SK-MEL-5 (cell line): Measurements from ENCODE around the gene CIZ1. TPM values are rescaled to one million over a fixed set of nuclear protein-coding genes. Genes with fewer than 3 reads are reported as not detected.
"Not testable (repeated sequence)": the region's sequence is repeated elsewhere in the genome, so short reads cannot be mapped to it uniquely, and the experiment has no call there.

ENCODE experiments used
- DNase-seq: peaks from one replicate; pipeline ENCODE4 v3.0.0-alpha.2; 2016; ENCODE audit warnings: low read depth, low spot score
- in situ Hi-C: cut with HindIII; loops from 2 replicates; pipeline ENCODE4 v1.10.0; 2016; ENCODE audit warnings: low sequenced_read_pairs, high pct_unique_total_duplicates, low pct_unique_long_range_greater_than_20kb
- total RNA-seq: library from RNA; depleted of rRNA; stranded (reverse); fragments of >200 nt; shearing (Covaris generic); gene quantifications from 2 replicates; pipeline ENCODE4 v1.2.3, GENCODE V29; 2014

The CIZ1 gene
- total RNA-seq, 1 experiment from 2014 or later, result 19.8 TPM

- in situ Hi-C loops, result no loop called here
- no peak for DNase-seq
Observed at GRCh38 chr9:128143525-128144238, 47.7 kb downstream of the CIZ1 start.

DNA sequence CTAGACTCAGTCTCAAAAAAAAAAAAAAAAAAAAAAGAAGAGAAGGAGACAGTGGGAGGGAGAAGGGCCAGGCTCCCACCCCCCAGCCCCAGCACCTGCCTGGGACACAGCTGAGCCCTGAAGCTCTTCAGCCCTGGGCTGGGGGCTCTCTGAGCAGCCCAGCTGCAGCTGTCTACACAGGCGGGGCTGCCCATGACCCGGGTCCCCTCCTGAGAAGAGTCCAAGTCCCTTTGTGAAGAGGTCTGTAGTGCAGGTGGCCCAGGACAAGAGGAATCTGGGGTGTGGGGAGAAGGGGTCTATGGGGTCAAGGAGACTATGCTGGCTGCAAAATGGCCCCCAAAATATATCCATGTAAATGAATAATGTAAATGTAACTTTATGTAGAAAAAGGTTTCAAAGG lies 48.8 kb downstream of the CIZ1 start:
- in situ Hi-C loops, result no loop called here
- DNase-seq, result no peak

DNA sequence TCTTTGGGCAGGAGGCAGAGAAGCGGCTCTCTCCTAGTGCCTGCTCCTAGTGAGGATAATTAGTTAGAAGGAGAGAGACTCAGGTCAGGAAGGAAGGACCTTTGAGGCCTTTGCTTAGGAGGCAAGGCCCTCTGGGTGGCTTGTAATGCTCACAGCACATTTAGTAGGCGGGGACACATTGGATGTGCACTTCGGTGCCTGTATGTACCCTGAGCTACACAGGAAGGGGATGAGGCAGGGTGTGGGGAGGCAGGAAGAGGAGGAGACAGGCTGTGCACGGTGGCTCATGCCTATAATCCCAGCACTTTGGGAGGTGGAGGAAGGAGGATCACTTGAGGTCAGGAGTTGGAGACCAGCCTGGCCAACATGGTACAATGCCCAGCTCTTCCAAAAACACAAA lies 49.3 kb downstream of the CIZ1 start:
- no peak for DNase-seq
- in situ Hi-C loops, result no loop called here

DNA sequence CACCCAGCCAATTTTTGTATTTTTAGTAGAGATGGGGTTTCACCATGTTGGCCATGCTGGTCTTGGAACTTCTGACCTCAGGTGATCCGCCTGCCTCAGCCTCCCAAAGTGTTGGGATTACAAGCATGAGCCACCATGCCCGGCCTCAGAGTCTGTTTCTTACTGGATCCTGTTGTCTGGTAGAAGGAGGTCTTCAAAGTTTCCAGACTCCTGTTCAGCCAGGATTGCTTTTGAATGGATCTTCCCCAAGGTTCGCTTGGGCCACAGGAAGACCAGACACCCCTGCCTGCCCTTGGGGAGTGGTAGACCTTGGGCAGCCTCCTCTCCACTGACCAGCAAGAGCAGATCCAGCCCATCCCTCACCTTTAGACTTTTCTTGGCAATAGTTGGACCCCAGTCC lies 49.8 kb downstream of the CIZ1 start:
- in situ Hi-C loops, result no loop called here
- no peak for DNase-seq

DNA sequence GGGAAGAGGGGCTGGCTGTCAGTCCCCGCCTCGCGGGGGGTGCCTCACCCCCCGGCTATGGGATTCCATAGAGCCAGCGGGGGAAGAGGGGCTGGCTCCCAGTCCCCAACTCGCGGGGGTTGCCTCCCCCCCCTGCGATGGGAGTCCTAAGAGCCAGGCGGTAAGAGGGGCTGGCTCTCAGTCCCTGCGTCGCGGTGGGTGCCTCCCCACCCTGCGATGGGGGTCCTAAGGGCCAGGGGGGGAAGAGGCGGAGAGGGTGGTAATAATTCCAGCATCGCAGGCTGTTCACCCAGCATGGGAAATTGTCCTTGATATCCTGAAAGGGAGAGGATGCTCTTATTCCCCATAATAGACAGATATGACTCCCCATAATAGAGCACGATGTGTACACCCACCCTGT lies 51.8 kb downstream of the CIZ1 start:
- DNase-seq, result no peak
- in situ Hi-C loops, result no loop called here

DNA sequence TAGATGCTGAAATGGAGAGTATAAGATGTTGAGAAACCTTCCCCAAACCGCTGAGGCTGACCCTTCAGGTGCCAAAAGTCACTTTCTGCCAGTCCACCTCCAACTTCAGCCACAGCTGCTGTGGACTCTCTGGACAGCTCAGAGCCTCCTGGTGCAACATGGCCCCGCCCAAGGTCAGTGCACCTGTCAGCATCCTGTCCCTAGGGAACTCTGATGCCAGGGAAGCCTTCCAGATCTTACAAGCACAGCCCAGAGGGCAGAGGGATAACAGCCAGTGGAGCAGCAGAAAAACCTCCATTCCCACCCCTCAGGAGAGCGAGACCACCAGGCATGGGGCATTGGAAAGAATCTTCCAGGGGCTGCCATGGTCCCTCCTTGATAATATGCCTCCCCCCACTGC lies 53.4 kb downstream of the CIZ1 start:
- in situ Hi-C loops, result no loop called here
- no peak for DNase-seq

- in situ Hi-C loops, result no loop called here
- DNase-seq, result no peak
Observed at GRCh38 chr9:128136816-128137793, 54.3 kb downstream of the CIZ1 start.

DNA sequence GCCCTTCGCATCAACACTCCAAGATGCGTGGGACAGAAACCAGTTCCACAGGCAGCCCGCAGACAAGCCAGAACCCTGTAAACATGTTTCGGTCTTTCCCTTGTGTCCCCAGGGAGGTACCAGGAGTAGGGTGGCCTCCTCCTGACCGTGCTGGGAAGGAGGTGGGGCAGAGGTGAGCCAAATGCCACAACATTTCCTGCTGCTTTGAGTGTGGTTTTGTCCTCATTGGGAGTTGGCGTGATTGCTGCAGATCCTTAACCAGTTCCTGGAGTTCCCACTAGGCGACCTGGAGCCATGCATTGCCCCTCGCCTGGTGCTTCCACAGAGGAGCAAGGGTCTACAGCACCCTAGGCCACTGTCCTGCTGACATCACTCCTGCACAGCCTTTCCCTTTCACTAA lies 55.8 kb downstream of the CIZ1 start:
- in situ Hi-C loops, DNase-seq: not testable (repeated sequence)

DNA sequence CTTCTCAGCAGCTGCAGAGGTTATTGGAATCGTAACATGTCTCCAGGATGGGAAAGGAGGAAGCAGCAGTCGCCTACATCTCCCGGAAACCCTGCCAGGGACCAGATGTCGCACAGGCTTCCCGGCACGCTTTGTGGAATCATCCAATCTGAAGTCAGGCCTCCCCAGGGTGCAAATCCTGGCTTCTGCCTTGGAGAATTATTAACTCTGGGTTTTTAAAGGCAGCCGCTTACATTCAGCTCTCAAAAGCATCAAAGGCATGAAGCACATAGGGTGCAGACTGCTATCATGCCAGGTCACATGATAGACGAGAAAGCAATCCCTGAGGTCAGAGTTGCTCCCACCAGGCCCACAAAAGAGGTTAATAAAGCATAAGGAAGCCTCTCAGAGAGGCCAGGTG lies 59.2 kb downstream of the CIZ1 start:
- in situ Hi-C loops, DNase-seq: not testable (repeated sequence)

DNA sequence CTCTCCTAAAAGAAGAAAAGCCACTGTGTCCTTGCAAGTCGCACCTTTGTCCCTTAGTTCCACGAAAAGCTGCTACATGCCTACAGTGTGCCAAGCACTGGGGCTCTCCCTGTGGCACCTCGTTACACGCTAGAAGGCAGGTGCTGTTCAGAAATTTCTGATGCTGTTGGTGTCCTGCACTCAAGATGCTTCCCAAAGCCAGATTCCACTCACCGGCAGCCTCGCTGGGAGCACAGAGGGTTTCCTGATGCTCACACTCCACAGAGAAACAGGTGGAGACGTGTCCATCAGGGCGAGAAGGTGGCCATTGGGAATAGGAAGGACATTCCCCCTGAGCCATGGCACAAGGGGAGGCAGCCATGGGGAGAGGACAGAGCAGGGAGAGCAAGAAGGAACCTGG lies 60.0 kb downstream of the CIZ1 start:
- DNase-seq, in situ Hi-C loops: not testable (repeated sequence)

- in situ Hi-C loops, DNase-seq: not testable (repeated sequence)
Observed at GRCh38 chr9:128130651-128131050, 60.7 kb downstream of the CIZ1 start.

DNA sequence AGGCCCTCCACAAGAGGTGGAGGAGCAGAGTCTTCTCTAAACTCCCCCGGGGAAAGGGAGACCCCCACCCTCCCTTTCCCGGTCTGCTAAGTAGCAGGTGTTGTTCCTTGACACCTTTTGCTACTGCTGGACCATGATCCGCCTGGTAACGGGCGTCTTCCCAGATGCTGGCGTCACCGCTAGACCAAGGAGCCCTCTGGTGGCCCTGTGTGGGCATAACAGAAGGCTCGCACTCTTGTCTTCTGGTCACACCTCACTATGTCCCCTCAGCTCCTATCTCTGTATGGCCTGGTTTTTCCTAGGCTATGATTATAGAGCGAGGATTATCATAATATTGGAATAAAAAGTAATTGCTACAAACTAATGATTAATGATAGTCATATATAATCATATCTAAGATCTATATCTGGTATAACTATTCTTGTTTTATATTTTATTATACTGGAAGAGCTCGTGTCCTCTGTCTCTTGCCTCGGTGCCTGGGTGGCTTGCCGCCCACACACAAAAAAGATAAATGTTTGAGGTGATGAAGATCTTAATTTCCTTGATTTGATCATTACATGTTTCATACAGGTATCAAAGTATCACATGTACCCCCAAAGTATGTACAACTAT lies 61.3 kb downstream of the CIZ1 start:
- in situ Hi-C loops, DNase-seq: not testable (repeated sequence)

- in situ Hi-C loops, result no loop called here
- DNase-seq, result no peak
Observed at GRCh38 chr9:128128836-128129590, 62.4 kb downstream of the CIZ1 start.

DNA sequence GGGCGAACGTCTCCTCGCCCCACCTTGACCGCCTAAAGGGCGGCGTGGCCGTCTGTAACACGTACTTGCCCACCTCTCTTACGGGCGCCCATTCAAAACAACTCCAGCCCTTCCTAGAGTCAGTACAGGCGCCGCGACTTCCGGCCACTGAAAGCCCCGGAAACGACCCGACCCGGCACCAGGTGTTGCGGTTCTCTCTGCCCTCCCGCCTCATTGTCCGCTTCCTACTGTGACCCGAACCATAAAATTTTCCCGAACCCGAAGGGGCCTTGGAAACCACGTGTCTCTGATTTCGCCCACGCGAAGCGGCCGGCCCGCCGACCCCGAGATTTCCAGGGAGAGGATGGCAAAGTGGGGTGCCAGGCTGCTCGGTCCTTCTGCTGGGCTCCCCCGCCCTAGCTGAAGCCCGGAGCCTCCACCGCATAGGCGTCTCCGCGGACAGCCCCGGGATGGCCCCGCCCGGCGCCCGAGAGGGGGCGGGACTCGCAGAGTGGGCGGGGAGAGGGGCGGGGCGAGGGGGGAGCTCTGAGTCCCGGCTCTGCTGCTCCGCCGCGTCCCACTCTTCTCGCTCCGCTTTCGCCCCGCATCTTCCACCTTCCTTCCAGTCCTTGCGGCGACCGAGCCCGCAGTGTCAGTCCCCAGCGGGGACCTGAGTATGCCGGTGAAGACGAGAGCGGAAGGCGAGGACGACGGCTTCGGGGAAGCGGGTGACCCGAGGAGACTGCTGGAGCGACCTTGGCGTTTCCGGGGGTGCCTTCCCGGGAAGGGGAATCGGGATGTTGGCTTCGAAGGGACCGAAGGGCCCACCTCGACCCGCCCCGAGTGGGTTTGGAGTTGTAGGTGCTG lies 63.2 kb downstream of the CIZ1 start:
- in situ Hi-C loops, result no loop called here
- DNase-seq, result peak; percentile 90

GRCh38 chr9:128127568-128127989 lies 63.8 kb downstream of the CIZ1 start, which contains the start of gene PTGES2:
PTGES2 (minus strand) TSS chr9:128127729; CDS start chr9:128127717, 12 bp downstream.
- in situ Hi-C loops, result no loop called here
- peak; percentile 81 for DNase-seq

GRCh38 chr9:128125580-128126354 lies 65.6 kb downstream of the CIZ1 start:
- in situ Hi-C loops, result no loop called here
- DNase-seq, result no peak
